Stimulated activated CD8-positive, alpha-beta memory T cell treated with anti-CD3 and anti-CD28 coated beads, Interleukin-4, amount 100 ng/mL, for 24 hours (primary cell): Measurements from ENCODE around the gene TWIST2.

ENCODE experiments used
- DNase-seq: peaks from one replicate; pipeline ENCODE4 v3.0.0-alpha.2; 2020; ENCODE audit warnings: low read depth

The TWIST2 gene

DNA sequence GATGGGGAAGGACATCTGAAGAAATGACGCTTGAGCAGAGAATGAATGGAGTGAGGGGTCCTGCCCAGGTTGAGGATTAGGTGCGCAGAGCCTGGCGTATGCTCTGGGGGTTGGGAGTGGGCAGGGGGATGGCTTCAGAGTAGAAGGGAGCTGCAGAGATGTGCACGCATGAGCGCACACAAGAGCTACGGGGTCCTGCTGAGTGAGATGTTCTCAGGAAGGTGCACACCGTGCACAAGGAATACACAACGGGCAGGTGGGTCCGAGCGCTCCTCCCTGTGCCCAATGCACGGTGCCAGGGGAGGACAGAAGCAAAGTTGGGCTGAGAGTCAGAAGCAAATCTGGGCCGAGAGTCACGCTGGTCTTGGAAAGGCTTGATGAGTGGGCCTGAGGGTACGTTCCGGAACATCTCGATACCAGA is 25.5 kb downstream of the TWIST2 start:
- DNase-seq: no peak

DNA sequence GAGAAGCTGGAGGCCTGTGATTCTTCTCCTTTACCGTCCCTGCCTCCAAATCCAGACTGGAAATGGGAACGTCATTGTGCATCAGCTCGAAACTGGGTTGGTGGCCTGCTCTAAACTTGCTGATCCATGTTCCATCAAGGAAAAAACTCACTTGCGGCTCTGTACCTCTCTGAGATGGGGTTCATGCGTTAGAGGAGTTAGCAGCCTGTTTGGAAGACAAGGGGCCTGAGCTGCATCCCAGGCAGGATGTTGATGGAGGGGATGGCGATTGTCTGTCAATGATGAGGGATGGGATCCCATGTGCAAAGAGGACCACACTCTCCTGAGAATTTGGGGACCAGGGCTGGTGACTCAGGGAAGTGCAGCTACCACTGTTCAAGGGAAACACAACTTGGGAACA is 26.0 kb downstream of the TWIST2 start:
- no peak for DNase-seq

DNA sequence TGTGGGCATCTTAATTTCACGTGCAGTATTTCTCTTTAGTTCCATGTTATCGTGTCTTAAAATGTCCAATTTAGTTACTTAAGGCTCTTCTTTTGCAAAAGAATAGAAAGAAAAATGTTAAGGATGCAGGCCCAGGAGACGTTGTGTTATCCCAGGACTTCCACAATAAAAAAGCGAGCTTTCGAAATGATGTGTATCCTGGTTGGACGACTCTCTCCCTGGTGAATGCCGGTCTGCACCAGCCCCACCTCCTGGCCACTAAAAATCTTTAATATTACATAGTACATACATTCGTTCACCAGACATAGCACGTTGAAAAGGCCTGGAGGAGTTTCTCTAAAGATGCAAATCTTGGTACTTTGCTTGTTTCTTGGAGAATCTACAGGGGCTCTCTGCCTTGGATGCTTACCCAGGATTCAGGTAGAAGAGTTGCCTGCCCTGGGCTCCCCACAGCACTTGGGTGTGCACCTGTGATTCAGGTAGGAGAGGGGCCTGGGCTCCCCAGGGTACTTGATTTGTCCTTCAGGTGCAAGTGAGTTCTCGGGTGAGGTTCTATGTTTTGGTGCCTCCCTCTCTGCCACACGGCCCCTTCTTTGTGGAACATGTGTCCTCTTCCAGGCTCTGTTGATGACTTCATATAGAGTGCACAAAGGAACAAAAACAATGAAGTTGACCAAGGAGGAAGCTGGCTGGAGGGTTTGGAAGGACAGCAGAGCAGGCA is 26.6 kb downstream of the TWIST2 start:
- no peak for DNase-seq

DNA sequence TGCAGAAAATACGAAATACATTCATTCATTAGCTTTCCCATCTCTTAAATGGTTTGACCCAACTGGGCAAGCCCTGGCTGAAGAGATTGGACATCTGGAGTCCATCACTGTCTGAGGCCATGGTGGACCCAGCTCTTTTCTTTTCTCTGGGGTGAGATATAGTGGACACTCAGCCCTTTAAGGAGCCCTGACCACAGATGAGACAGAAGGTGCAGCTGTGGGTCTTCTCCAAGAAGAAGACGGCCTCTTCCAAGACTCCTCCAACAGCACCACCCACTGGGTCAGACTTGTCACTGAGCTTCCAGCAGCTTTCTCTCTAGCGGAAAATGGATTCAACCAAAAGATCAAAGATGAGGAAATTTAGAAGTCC is 27.2 kb downstream of the TWIST2 start:
- DNase-seq: no peak

DNA sequence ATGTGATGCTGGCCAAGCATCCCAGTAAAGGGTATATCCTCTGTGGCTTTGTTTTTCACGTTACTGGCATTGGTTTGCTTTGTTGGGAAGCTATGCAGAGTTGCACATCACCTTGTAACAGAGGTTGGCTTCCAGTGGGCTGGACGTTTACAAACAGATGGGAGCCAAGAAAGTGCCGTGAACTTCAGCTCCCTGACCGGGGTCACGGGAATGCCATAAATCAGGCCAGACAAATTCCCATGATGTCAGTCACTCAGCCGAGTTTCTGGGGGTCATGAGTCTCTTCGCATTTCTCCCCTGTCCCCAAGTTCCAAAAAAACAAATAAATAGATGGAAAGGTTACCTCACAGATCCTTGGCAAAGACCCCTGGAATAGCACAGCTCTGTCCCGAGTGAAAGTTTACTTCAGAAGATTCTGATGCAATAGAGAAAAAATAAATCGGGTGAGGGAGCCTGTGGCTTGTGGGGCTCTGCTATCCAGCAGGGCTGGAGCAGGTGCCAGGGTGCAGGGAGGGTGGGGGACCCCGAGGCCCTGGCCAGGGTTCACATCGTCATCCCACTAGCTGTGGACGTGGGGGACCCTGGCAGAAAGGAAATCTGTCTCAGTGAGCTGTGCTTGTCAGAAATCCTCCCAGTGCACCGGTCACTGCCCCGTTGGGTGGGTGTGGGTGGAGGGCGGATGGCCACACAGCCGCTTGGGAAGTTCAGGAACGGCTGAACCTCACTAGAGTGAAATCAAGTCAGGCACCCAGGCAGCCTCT is 27.8 kb downstream of the TWIST2 start:
- DNase-seq: no peak

DNA sequence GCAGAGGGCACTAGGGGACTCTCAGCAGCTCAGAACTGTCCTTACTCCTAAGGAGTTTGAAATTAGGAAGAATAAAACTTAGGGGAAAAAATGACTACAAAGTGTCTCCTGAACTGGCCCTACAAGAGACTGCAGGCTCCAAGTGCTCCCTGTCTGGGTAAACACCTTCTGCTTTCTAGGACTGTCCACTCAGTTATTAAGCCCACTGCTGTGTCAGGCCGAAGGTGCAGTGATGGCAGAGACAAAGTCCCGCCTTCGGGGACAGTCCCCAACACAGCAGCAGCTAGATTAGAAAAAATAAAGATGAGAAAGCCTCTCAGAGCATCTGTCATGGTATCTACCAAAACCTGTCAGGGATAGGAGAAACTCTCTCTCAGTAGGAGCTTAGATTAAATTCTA is 28.3 kb downstream of the TWIST2 start:
- no peak for DNase-seq

DNA sequence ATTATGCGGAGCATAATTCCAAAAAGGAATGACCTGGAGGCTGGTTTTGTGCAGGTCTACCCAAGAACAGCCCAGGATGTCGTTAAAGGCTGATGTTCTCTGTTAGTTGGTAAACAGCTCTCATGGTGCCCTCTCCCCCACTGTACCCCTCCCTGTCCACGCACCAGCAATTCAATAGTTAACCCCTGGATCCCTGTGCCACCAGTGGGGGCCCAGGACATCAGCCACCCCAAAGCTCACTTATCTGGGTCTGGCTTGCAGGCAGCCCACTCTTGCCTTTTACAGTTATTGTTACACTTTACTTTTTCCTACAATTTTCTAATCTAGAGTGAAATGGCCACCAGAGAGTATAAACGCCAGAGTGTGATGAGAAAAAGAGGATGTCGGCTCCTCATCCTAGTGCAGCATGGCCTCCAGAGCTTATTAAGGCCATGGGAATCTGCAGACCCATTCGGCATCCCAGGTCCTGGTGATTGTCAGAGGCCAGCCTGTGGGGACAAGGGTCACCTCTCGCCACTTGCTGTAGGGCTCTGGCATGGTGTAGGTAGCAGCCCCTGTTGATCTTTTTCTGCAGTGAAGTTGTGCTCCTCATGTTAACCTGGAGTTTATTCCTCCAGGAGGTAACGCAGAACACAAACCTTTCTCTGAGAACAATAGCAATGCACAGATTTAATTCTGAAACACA is 30.3 kb downstream of the TWIST2 start:
- DNase-seq: no peak

DNA sequence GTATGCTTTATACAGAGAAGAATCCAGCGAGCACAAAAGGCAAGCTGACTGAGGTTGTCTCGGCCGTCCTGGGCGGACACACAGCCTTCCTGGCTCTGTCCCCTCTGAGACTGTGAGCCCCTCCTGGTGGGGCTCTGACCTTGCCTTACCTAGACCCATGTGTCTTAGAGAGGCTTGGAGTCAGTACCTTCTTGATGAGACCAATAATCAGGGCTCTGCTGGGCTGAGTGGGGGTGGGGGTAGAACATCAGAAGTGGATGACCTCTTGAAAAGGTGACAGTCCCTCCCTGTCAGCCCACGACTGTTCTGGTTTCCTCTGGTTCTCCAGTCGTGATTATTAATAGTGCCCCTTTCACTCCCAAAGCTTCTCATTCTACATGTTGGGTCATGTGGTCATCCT is 31.2 kb downstream of the TWIST2 start:
- DNase-seq: no peak

DNA sequence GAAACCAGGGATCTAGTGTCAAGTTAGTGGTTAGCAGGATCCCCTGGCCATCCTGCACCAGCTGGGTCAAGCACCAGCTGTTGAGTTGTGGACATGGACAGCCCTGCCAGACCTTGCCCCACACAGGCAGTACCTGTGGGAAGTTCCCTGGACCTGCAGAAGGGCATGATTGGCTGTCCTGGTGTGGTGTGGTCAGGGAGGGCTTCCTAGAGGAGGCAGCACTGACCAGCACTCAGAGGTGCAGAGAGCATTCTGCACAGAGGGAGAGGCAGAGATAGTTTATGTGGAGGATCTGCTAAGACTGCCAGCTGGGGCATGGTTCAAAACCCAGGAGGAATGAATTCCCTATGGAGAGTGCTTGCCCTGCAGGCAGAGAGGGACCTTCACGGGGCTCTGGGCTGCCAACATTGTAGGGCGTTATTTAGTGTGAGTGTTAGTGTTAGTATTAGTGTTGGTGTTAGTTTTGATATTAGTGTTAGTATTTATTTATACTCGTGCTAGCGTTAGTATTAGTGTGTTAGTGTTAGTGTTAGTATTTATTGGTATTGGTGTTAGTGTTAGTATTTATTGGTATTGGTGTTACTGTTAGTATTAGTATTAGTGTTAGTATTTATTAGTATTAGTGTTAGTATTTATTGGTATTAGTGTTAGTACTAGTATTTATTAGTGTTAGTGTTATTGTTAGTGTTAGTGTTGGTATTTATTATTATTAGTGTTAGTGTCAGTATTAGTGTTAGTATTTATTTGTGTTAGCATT is 31.9 kb downstream of the TWIST2 start:
- no peak for DNase-seq

DNA sequence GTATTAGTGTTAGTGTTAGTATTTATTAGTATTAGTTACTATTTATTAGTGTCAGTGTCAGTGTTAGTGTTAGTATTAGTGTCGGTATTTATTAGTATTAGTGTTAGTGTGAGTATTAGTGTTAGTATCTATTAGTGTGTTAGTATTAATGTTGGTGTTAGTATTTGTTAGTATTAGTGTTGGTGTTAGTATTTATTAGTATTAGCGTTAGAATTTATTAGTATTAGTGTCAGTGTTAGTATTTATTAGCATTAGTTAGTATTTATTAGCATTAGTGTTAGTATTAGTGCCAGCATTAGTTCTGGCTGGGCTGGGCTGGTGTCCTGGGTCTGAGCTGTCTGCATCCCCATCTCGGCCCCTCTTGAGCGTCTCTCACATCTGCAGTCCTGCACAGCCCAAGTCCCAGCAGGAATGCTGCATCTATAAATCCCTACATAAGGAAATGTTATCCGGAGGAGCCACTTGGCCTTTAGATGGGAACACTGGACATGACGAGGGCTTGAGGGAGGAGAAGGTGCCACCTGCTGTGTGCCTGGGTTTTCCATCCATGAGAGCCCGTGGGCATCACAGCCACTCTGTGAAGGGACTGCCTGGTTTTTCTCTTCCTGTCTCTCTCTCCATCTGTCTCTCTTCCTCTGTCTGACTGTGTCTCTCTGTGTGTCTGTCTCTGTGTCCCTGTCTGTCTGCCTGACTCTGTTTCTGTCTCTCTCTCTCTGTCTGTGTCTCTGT is 33.6 kb downstream of the TWIST2 start:
- DNase-seq: no peak

DNA sequence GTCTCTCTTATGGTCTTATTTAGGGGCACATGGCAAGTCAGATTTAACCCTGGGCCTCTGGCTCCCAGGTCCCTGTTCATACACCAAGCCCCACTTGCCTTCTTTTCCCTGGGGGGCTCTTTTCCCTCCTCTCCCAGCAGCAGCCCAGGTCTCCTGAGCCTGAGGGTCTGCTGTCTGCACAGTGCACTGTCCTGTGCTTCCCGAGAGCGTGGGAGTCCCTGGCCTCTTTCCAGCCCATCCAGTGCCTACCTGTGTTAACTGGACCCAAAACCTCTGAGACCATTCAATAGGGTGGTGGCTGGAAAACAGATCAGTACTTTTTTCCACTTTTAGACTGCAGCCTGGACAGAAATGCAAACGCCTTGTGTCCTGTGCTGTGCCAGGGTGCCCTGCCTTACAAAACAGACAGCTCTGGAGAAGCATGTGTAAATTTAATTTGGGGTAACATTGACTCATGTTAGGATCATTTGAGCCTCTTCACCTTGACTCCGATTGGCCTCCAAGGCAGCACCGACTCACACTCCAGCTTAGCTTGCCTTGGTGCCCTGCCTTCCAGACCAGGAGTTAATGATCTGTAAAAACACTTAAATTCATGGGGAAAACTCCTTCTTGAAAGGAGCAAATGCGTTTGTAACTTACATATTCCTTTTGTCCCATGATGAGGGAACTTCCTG is 34.3 kb downstream of the TWIST2 start:
- no peak for DNase-seq

DNA sequence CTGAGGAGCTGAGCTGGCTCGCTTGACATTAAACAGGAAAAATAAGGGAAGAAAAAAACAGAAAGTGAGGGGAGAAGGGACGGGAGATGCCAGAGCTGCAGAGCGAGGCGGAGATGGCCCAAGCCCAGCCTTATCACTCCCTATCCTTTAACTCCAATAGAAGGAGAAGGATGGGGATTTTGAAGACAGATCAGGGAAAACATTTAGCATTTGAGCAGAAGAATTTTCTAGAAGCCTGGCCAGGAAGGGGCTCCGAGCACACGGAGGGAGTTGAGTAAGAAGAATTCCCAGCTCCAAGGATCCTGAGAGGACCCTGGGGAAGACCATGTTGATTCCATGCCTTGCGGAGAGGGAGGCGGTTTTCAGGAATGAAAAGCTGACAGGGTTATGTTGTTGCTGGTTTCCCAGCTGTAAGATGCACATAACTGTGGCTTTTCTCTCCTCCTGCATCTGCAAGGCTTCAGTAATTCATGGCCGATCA is 35.6 kb downstream of the TWIST2 start:
- no peak for DNase-seq

DNA sequence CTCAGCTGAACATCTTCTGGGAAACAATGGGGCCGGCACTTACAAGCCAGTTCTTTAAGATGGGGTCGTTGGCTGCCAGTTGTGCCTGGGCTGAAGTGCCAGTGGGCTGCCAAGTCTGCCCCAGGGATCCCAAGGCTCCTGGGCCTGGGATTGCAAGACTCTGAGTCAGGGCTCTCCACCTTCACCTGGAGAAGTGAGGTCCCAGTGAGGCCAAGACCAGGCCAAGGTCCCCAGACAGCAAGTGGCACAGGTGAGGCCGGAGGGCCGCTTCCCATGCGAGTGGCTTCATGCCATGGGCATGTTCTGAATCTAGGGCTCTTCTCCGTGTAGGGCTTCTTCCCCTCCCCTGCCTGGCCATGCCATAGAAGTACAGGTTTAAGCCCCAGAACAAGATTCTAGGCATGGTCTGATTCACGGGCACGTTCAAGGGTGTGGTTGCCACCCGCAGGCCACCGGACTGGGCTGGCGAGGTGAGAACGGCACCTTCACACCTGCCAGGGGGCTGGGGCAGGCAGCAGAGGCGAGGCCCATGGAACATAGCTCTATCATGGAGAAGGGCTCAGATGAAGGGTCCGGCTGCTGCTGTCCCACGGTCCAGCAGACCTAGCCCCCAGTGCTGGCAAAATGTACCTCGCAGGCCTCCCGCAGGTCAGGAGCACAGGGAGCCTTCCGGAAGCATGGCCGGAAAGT is 36.4 kb downstream of the TWIST2 start:
- DNase-seq: no peak

DNA sequence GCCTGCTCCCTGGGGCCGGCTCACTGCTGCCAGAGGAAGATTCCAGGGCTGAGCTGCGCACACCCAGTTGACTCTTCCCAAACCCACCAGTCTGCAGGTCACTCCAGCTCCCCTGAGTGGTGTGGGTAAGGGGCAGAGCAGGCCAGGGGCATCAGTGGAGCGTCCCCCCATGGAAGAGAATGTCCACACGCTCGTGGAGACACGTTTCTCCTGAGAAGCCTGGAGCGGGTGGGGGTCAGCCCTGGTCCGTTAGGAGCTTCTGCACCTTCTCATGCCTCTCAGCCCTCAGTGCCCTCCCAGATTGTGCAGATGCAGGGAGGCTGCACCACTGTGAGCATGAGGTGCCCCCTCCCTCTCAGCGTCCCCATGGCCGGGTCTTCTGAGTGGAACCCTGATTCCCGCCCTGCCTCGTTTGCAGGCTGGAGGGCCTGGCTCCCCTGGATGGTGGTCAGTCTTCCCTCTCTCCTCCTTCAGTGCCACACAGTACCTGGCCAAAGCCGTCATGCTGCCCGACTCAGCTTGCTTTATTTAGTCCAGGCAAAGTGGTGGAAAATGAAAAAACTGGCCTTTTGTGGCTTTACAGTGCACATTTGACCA is 37.0 kb downstream of the TWIST2 start:
- DNase-seq: no peak

DNA sequence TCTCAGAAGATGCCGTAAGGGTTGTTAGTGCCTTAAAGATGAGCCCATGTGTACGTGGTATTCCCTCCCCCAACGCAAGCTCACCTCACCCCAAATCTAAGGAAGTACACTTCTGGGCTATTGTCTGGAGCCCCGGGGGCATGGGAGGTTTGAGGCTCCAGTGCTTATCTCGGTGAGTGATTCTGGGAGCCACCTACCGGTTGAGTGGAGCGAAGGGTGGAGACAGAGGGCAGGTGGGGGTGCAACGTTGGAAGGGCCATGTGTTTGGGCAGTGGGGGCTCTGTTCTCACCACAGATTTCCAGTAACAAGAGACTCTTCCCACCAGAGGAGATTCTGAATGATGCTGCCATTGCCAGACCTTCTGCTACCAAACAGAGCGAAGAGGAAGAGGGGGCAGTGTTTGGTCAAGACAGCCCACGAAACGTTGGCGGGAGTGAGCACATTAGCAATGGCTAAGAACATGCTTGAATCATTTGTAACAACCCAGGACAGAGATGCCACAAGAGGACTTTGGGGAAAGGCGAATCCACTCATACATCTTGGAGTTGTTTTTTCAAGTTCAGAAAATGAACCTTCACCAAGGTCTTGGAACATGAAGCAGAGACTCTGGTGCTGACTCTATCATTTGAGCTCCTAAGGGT is 38.7 kb downstream of the TWIST2 start:
- no peak for DNase-seq

DNA sequence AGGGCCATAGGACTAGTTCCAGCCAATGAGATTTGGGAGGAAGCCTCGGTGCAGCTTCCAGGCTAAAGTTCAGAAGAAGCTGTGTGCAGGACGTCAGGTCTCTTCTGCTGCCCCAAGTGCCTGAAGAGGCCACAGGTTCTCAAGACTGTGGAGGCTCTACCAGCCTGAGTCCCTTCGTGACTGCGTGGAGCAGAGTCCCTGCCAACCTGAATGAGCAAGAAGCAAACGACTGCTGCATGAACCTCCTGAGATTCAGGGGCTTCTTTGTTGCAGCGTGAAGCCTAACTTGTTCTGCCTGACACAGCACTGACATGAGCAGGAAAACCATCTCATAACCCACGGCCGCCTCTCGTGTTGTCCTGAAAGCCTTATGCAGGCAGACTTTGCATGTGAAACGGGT is 39.7 kb downstream of the TWIST2 start:
- DNase-seq: no peak

DNA sequence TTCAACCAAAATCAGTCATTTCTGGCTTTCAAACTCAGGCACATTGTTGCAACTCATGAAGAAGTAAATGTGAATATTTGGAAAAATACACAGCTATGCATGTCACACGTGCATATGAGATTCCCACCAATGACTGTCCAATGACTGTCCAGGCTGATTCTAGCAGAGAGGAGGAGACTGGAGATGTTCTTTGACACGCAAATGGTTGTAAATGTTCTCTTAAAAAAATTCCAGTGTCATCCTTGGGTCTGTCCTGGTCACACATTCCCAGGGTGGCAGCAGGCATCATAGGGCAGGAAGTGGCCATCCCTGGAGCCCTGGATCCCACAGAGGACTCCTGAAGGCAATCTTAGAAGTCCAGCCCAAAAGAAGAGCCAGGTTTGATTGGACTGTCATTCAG is 40.9 kb downstream of the TWIST2 start:
- DNase-seq: no peak

DNA sequence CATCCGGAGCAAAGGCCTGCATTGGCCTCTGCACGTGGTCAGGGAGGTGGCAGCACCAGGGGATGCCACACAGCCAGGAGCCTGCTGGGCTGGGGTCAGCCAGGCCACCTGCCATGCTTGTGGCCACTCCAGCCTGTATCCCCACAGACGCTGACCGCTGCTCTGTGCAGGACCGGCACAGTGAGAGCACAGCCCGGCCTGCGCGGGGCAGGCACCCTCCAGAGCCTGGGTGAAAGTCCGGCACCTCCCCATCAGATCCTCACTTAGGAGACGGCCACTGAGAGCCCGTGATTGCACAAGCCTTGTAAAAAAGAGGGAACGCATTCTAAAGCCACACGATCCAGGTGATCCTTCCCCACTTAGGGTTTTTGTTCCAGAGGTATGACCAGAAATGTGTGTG is 42.2 kb downstream of the TWIST2 start:
- DNase-seq: no peak

DNA sequence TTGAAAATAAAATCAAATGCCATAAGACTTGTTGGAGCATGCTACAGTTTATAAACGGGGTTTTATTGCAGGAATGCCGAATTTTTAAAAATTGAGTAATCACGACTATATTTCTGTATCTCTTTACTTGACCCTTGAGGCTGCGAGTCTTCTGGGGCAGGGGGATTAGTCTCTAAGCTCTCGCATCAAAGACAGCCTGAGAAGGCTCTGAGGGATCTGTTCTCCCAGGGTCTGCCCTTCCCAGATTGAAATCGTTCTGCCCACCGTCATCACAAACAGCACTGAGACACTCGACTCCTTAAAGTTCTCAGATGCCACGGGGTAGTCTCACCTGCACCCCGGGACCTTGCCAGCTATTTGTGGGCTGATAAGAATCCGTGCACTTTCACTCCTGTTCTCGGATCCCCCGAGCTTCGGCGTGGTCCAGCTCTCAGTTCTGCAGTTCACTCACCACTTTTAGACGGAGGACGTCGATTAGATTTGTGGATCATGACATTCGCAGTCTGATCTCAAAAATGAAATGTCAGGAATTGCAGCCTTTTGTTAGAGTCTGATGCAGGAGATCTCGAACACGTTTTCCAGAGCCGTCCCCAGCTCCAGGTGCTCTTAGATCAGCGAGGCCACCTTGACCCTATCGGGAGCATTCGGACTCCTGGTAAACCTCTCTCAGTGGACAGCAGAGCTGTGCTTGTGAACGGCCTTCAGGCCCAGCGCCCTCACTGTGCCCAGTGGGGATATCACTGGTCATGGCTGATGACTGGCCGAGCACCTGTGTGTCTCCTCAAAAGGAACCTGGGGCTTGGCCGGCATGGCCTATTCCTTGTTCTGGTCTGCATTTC is 43.0 kb downstream of the TWIST2 start:
- no peak for DNase-seq
